Neural cell (in vitro differentiated cells): ENCODE data around the gene IGF1R. TPM values are rescaled to one million over a fixed set of nuclear protein-coding genes. Genes with fewer than 3 reads are reported as not detected.

Source experiments
- H2AFZ ChIP-seq: fragments of 200-600, 300-800 bp; sonication (generic), shearing (Covaris generic); 2 replicates; pipeline ENCODE4 v1.6.0; 2014; ENCODE audit warnings: low read depth, mild to moderate bottlenecking, antibody characterized with exemption, low read length, moderate library complexity
- H3F3A ChIP-seq: fragments of 200-600 bp; shearing (Covaris generic); 2 replicates; pipeline ENCODE4 v1.6.1; 2016; ENCODE audit warnings: mild to moderate bottlenecking, moderate library complexity, mixed read lengths, antibody characterized with exemption, low read length; ENCODE audit not compliant: insufficient read depth, poor library complexity, severe bottlenecking
- H3K27ac ChIP-seq: fragments of 200-600, 300-800 bp; sonication (generic), shearing (Covaris generic); 2 replicates; pipeline ENCODE4 v1.5.1; 2014; ENCODE audit warnings: mild to moderate bottlenecking, low read length, moderate library complexity
- H3K27me3 ChIP-seq: fragments of 300-800, 200-600 bp; sonication (generic), shearing (Covaris generic); 2 replicates; pipeline ENCODE4 v1.6.0; 2014; ENCODE audit warnings: mild to moderate bottlenecking, low read depth, low read length, moderate library complexity; ENCODE audit not compliant: insufficient read depth
- H3K36me3 ChIP-seq: fragments of 300-800, 200-600 bp; sonication (generic), shearing (Covaris generic); 2 replicates; pipeline ENCODE4 v1.5.1; 2014; ENCODE audit warnings: mild to moderate bottlenecking, antibody characterized with exemption, low read length, moderate library complexity; ENCODE audit not compliant: insufficient read depth
- H3K4me2 ChIP-seq: fragments of 300-800, 200-600 bp; sonication (generic), shearing (Covaris generic); 2 replicates; pipeline ENCODE4 v1.6.0; 2014; ENCODE audit warnings: mild to moderate bottlenecking, low read length
- H3K4me3 ChIP-seq: fragments of 300-800, 200-600 bp; sonication (generic), shearing (Covaris generic); 2 replicates; pipeline ENCODE4 v1.5.1; 2014; ENCODE audit warnings: mild to moderate bottlenecking, low read length, moderate library complexity
- H3K79me2 ChIP-seq: fragments of 200-600 bp; shearing (Covaris generic); replicated peaks from 2 replicates; pipeline ENCODE4 v1.6.0; 2014; ENCODE audit warnings: mild to moderate bottlenecking, low read length, moderate library complexity; ENCODE audit not compliant: insufficient read depth
- H3K9ac ChIP-seq: fragments of 300-800, 200-600 bp; sonication (generic), shearing (Covaris generic); 2 replicates; pipeline ENCODE4 v1.6.1; 2016; ENCODE audit warnings: mild to moderate bottlenecking, low read length, mixed read lengths
- H3K9me2 ChIP-seq: fragments of 200-600 bp; shearing (Covaris generic); 2 replicates; pipeline ENCODE4 v1.6.1; 2016; ENCODE audit warnings: mild to moderate bottlenecking, low read length, mixed read lengths; ENCODE audit not compliant: insufficient read depth
- H3K9me3 ChIP-seq: fragments of 200-600, 300-800 bp; sonication (generic), shearing (Covaris generic); 2 replicates; pipeline ENCODE4 v1.6.1; 2016; ENCODE audit warnings: mild to moderate bottlenecking, mixed run types, low read length, moderate library complexity, mixed read lengths
- H4K20me1 ChIP-seq: fragments of 200-600 bp; shearing (Covaris generic); 2 replicates; pipeline ENCODE4 v1.6.1; 2016; ENCODE audit warnings: mild to moderate bottlenecking, mixed run types; ENCODE audit not compliant: insufficient read depth
- EP300 ChIP-seq: fragments of 450-650 bp; conservative IDR thresholded peaks from 2 replicates; pipeline ENCODE4 v1.6.1; 2014; ENCODE audit warnings: antibody characterized with exemption, mild to moderate bottlenecking, moderate library complexity; ENCODE audit not compliant: poor library complexity, severe bottlenecking
- EZH2 ChIP-seq: fragments of 200-600, 300-800 bp; shearing (Covaris generic), sonication (generic); IDR thresholded peaks from 2 replicates; pipeline ENCODE4 v1.6.1; 2014; ENCODE audit warnings: antibody characterized with exemption, low read length, borderline replicate concordance, mild to moderate bottlenecking; ENCODE audit not compliant: insufficient read depth, poor library complexity, severe bottlenecking
- MXI1 ChIP-seq: fragments of 450-650 bp; conservative IDR thresholded peaks from 2 replicates; pipeline ENCODE4 v1.6.1; 2014; ENCODE audit warnings: antibody characterized with exemption, mild to moderate bottlenecking; ENCODE audit not compliant: poor library complexity, severe bottlenecking
- POLR2AphosphoS5 ChIP-seq: IDR thresholded peaks from 2 replicates; pipeline ENCODE4 v1.6.1; 2012
- RAD21 ChIP-seq: fragments of 450-650 bp; conservative IDR thresholded peaks from 2 replicates; pipeline ENCODE4 v1.6.1; 2014; ENCODE audit warnings: antibody characterized with exemption, mild to moderate bottlenecking, moderate library complexity
- SMC3 ChIP-seq: fragments of 450-650 bp; conservative IDR thresholded peaks from 2 replicates; pipeline ENCODE4 v1.6.1; 2014; ENCODE audit warnings: antibody characterized with exemption, mild to moderate bottlenecking, moderate library complexity; ENCODE audit not compliant: poor library complexity
- TAF1 ChIP-seq: IDR thresholded peaks from 2 replicates; pipeline ENCODE4 v1.6.1; 2012; ENCODE audit warnings: low read depth
- polyA plus RNA-seq: library from polyadenylated mRNA; depleted of rRNA; stranded (reverse); fragments of >200 nt; gene quantifications from 2 replicates; pipeline ENCODE4 v1.2.3, GENCODE V29; 2014
- TF ChIP-seq, protein P1 (sequence below): IDR thresholded peaks from 2 replicates; pipeline ENCODE4 v1.6.1; 2012; ENCODE audit warnings: borderline replicate concordance
- TF ChIP-seq, protein P2 (sequence below): fragments of 450-650 bp; IDR thresholded peaks from 2 replicates; pipeline ENCODE4 v1.5.1; 2014; ENCODE audit warnings: antibody characterized with exemption, mild to moderate bottlenecking, moderate library complexity; ENCODE audit not compliant: poor library complexity, severe bottlenecking

IGF1R gene
- polyA plus RNA-seq, 1 donor from 2014 or later = 10.9 TPM

DNA sequence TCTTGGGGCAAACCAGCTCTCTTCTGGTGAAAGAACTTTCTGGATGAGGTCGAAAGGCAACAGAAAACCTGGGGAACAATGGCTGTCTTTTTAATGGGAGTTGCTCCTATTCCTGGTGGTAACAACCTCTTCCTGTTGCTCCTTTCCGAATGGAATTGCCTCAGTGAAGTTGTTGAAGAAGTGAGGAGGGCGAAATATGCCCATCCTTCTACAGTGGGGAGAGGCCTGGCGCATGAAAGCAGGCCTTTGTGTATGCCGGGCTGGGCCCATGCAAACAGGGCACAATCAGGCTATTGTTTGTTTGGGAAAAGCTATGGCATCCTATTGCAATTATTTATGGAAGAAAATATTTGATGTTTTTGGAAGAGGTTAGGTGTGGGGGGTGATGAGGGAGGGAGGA, 166.9 kb downstream of the IGF1R start:
- no peaks in the 10 kb centered on the region for H3F3A ChIP-seq
- H3K27me3 ChIP-seq = no peaks in the 10 kb centered on the region
- H3K36me3 ChIP-seq = no peaks in the 10 kb centered on the region
- H4K20me1 ChIP-seq = no peaks in the 10 kb centered on the region
- H3K4me2 ChIP-seq = no peak overlapping the region
- H2AFZ ChIP-seq = no peak overlapping the region
- H3K9me2 ChIP-seq = no peaks in the 10 kb centered on the region
- peaks cover 9% of the 10 kb centered on the region for H3K79me2 ChIP-seq
- H3K9ac ChIP-seq = no peak overlapping the region
- no peak overlapping the region for H3K4me3 ChIP-seq
- TF ChIP-seq SMC3 = no peak
- TF ChIP-seq, protein P1, sequence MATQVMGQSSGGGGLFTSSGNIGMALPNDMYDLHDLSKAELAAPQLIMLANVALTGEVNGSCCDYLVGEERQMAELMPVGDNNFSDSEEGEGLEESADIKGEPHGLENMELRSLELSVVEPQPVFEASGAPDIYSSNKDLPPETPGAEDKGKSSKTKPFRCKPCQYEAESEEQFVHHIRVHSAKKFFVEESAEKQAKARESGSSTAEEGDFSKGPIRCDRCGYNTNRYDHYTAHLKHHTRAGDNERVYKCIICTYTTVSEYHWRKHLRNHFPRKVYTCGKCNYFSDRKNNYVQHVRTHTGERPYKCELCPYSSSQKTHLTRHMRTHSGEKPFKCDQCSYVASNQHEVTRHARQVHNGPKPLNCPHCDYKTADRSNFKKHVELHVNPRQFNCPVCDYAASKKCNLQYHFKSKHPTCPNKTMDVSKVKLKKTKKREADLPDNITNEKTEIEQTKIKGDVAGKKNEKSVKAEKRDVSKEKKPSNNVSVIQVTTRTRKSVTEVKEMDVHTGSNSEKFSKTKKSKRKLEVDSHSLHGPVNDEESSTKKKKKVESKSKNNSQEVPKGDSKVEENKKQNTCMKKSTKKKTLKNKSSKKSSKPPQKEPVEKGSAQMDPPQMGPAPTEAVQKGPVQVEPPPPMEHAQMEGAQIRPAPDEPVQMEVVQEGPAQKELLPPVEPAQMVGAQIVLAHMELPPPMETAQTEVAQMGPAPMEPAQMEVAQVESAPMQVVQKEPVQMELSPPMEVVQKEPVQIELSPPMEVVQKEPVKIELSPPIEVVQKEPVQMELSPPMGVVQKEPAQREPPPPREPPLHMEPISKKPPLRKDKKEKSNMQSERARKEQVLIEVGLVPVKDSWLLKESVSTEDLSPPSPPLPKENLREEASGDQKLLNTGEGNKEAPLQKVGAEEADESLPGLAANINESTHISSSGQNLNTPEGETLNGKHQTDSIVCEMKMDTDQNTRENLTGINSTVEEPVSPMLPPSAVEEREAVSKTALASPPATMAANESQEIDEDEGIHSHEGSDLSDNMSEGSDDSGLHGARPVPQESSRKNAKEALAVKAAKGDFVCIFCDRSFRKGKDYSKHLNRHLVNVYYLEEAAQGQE = no peak
- no peak for TF ChIP-seq POLR2AphosphoS5
- TF ChIP-seq TAF1 = no peak
- TF ChIP-seq RAD21 = no peak
- no peak for TF ChIP-seq EZH2
- TF ChIP-seq, protein P2, sequence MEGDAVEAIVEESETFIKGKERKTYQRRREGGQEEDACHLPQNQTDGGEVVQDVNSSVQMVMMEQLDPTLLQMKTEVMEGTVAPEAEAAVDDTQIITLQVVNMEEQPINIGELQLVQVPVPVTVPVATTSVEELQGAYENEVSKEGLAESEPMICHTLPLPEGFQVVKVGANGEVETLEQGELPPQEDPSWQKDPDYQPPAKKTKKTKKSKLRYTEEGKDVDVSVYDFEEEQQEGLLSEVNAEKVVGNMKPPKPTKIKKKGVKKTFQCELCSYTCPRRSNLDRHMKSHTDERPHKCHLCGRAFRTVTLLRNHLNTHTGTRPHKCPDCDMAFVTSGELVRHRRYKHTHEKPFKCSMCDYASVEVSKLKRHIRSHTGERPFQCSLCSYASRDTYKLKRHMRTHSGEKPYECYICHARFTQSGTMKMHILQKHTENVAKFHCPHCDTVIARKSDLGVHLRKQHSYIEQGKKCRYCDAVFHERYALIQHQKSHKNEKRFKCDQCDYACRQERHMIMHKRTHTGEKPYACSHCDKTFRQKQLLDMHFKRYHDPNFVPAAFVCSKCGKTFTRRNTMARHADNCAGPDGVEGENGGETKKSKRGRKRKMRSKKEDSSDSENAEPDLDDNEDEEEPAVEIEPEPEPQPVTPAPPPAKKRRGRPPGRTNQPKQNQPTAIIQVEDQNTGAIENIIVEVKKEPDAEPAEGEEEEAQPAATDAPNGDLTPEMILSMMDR = no peak
- no peak for TF ChIP-seq MXI1
- TF ChIP-seq EP300 = no peak
- H3K9me3 ChIP-seq = no peaks in the 10 kb centered on the region
- no peak overlapping the region for H3K27ac ChIP-seq

DNA sequence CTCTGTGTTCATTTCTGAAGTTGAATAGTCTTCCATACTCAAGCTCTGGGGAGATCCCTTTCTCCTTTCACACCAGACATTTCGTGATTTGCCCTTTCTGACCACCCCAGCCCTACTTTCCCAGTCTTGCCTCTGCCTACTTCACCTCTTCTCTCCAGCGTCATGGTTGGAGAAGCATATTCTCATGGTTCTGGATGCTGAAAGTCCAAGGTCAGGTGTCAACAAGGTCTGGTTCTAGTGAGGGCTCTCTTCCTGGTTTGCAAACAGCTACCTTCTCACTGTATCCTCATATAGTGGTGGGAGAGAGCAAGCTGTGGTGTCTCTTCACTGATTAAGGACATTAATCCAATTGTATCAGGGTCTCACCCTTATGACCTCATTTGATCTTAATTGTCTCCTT, 169.4 kb downstream of the IGF1R start:
- Histone ChIP-seq H3K9me2 (no peaks in the 10 kb centered on the region), H2AFZ (no peak overlapping the region), H3K36me3 (no peaks in the 10 kb centered on the region), H3F3A (no peaks in the 10 kb centered on the region), H3K27ac (no peak overlapping the region), H3K4me2 (no peak overlapping the region), H4K20me1 (no peaks in the 10 kb centered on the region), H3K4me3 (no peak overlapping the region), H3K27me3 (no peaks in the 10 kb centered on the region), H3K79me2 (peaks cover 7% of the 10 kb centered on the region), H3K9me3 (no peaks in the 10 kb centered on the region), H3K9ac (no peak overlapping the region)
- TF ChIP-seq POLR2AphosphoS5 (no peak), TAF1 (no peak), EP300 (no peak), MXI1 (no peak), RAD21 (no peak), EZH2 (no peak), SMC3 (no peak)
- TF ChIP-seq, protein P2 = no peak
- TF ChIP-seq, protein P1 = no peak
